MM.1S (cell line): ENCODE measurements around the gene AJM1.

Experiments
- DNase-seq: peaks from one replicate; pipeline ENCODE4 v3.0.0-alpha.2; 2015
- H2AFZ ChIP-seq: fragments of 300-600 bp; sonication (generic); 2 replicates; pipeline ENCODE4 v1.6.0; 2016; ENCODE audit warnings: antibody characterized with exemption, low read length
- H3F3A ChIP-seq: fragments of 300-600 bp; sonication (generic); 2 replicates; pipeline ENCODE4 v1.6.1; 2016; ENCODE audit warnings: mild to moderate bottlenecking, antibody characterized with exemption, low read length, moderate library complexity, mixed read lengths; ENCODE audit not compliant: insufficient read depth
- H3K27ac ChIP-seq: fragments of 300-600 bp; sonication (generic); 2 replicates; pipeline ENCODE4 v1.5.1; 2016; ENCODE audit warnings: mild to moderate bottlenecking, low read length
- H3K27me3 ChIP-seq: fragments of 300-600 bp; sonication (generic); replicated peaks from 2 replicates; pipeline ENCODE4 v1.6.0; 2016; ENCODE audit warnings: low read length; ENCODE audit not compliant: insufficient read depth
- H3K36me3 ChIP-seq: fragments of 300-600 bp; sonication (generic); replicated peaks from 2 replicates; pipeline ENCODE4 v1.6.1; 2016; ENCODE audit warnings: mild to moderate bottlenecking, low read length, mixed read lengths; ENCODE audit not compliant: insufficient read depth
- H3K4me1 ChIP-seq: fragments of 300-600 bp; sonication (generic); 2 replicates; pipeline ENCODE4 v1.6.1; 2016; ENCODE audit warnings: low read length, mixed read lengths
- H3K4me2 ChIP-seq: fragments of 300-600 bp; sonication (generic); 2 replicates; pipeline ENCODE4 v1.6.0; 2016; ENCODE audit warnings: low read depth, low read length
- H3K4me3 ChIP-seq: fragments of 300-600 bp; sonication (generic); 2 replicates; pipeline ENCODE4 v1.5.1; 2016; ENCODE audit warnings: low read length, mixed read lengths
- H3K79me2 ChIP-seq: fragments of 300-600 bp; sonication (generic); 2 replicates; pipeline ENCODE4 v1.6.1; 2016; ENCODE audit warnings: mixed run types, low read length, mixed read lengths
- H3K9ac ChIP-seq: fragments of 300-600 bp; sonication (generic); 2 replicates; pipeline ENCODE4 v1.6.1; 2016; ENCODE audit warnings: low read length, mixed read lengths
- H3K9me2 ChIP-seq: fragments of 300-600 bp; sonication (generic); replicated peaks from 2 replicates; pipeline ENCODE4 v1.6.1; 2016; ENCODE audit warnings: mild to moderate bottlenecking, low read length, mixed read lengths; ENCODE audit not compliant: insufficient read depth
- H3K9me3 ChIP-seq: fragments of 300-600 bp; sonication (generic); replicated peaks from 2 replicates; pipeline ENCODE4 v1.6.1; 2016; ENCODE audit warnings: mild to moderate bottlenecking, low read length, mixed read lengths; ENCODE audit not compliant: insufficient read depth
- H4K20me1 ChIP-seq: fragments of 300-600 bp; sonication (generic); 2 replicates; pipeline ENCODE4 v1.6.1; 2016; ENCODE audit warnings: mild to moderate bottlenecking, low read length, moderate library complexity, mixed read lengths; ENCODE audit not compliant: insufficient read depth
- EZH2 ChIP-seq: fragments of 300-600 bp; sonication (generic); optimal IDR thresholded peaks from 2 replicates; pipeline ENCODE3; 2017; ENCODE audit warnings: low read depth, mild to moderate bottlenecking, antibody characterized with exemption, low read length, mixed read lengths
- EZH2phosphoT487 ChIP-seq: fragments of 300-600 bp; sonication (generic); IDR thresholded peaks from 2 replicates; pipeline ENCODE4 v1.6.1; 2018; ENCODE audit warnings: antibody characterized with exemption, low read length
- TF ChIP-seq, protein P1 (sequence below): fragments of 300-600 bp; sonication (generic); IDR thresholded peaks from 2 replicates; pipeline ENCODE4 v1.5.1; 2016; ENCODE audit warnings: antibody characterized with exemption, low read length, mixed read lengths

Gene AJM1

DNA sequence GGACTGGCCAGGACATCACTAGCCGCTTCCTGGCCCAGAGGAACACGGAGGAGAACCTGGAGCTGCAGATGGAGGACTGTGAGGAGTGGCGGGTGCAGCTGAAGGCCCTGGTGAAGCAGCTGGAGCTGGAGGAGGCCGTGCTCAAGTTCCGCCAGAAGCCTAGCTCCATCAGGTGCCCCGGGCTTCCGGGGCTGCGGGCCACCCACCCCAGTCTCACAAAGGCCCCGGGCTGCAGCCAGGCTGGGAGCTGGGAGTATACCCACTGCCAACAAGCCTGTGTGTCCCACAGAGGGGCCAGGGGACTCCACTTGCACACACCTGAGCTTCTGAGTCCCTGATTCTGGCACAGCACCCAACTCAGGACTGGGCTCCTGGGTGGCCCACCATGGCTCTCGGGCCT is 36.2 kb upstream of the AJM1 start:
- no peak overlapping the region for H2AFZ ChIP-seq
- no peak overlapping the region for H3K4me3 ChIP-seq
- H3K79me2 ChIP-seq: peaks cover 43% of the 10 kb centered on the region
- H3K4me1 ChIP-seq: peaks cover 21% of the 10 kb centered on the region; the same call in 1 of the 2 replicates
- H3K36me3 ChIP-seq: no peaks in the 10 kb centered on the region
- peaks cover 8% of the 10 kb centered on the region; the same call in 1 of the 2 replicates for H3F3A ChIP-seq
- H3K27me3 ChIP-seq: no peaks in the 10 kb centered on the region
- no peaks in the 10 kb centered on the region for H3K9me2 ChIP-seq
- TF ChIP-seq, protein P1, sequence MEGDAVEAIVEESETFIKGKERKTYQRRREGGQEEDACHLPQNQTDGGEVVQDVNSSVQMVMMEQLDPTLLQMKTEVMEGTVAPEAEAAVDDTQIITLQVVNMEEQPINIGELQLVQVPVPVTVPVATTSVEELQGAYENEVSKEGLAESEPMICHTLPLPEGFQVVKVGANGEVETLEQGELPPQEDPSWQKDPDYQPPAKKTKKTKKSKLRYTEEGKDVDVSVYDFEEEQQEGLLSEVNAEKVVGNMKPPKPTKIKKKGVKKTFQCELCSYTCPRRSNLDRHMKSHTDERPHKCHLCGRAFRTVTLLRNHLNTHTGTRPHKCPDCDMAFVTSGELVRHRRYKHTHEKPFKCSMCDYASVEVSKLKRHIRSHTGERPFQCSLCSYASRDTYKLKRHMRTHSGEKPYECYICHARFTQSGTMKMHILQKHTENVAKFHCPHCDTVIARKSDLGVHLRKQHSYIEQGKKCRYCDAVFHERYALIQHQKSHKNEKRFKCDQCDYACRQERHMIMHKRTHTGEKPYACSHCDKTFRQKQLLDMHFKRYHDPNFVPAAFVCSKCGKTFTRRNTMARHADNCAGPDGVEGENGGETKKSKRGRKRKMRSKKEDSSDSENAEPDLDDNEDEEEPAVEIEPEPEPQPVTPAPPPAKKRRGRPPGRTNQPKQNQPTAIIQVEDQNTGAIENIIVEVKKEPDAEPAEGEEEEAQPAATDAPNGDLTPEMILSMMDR: no peak
- no peak for TF ChIP-seq EZH2phosphoT487
- TF ChIP-seq EZH2: no peak
- no peak overlapping the region for H3K27ac ChIP-seq
- no peak for DNase-seq
- H4K20me1 ChIP-seq: no peaks in the 10 kb centered on the region
- no peaks in the 10 kb centered on the region for H3K9me3 ChIP-seq
- H3K9ac ChIP-seq: no peak overlapping the region
- H3K4me2 ChIP-seq: no peak overlapping the region

DNA sequence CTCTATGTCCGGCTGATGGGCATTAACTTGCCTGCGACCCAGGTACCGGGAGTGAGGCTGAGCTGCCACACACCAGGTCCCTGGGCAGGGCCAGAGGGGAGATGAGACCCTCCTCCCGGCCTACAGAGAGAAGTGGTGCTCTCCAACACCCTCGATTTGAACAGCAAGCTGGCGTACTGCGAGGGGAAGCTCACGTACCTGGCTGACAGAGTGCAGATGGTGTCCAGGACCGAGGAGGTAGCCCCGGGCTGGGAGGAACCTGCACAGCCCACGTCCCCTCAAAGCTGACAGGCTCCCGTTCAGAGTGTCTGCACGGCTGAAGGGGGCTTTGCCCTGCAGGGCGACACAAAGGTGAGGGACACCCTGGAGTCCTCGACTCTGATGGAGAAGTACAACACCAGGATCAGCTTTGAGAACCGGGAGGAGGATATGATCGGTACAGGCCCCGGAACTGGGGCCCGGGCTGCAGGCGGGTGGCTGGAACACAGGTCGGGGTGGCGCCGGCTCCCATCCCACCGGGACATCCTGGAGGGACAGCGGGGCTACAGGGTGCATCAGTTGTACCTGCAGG is 35.6 kb upstream of the AJM1 start:
- H3K9me2 ChIP-seq: no peaks in the 10 kb centered on the region
- H3K27me3 ChIP-seq: no peaks in the 10 kb centered on the region
- peak overlapping the region; percentile 88 for H3K9ac ChIP-seq
- no peaks in the 10 kb centered on the region for H4K20me1 ChIP-seq
- peaks cover 21% of the 10 kb centered on the region; the same call in 1 of the 2 replicates for H3K4me1 ChIP-seq
- peaks cover 49% of the 10 kb centered on the region for H3K79me2 ChIP-seq
- no peaks in the 10 kb centered on the region for H3K9me3 ChIP-seq
- H3K36me3 ChIP-seq: no peaks in the 10 kb centered on the region
- peaks cover 3% of the 10 kb centered on the region; the same call in 1 of the 2 replicates for H3F3A ChIP-seq
- peak overlapping the region; percentile 88 for H3K4me3 ChIP-seq
- DNase-seq: no peak
- no peak for TF ChIP-seq EZH2
- TF ChIP-seq, protein P1: no peak
- no peak for TF ChIP-seq EZH2phosphoT487
- peak overlapping the region; percentile 95 for H3K4me2 ChIP-seq
- H2AFZ ChIP-seq: peak overlapping the region; percentile 92
- 0 out of 2 replicates have a peak overlapping the region, but pooled peaks have one; percentile 65 for H3K27ac ChIP-seq

DNA sequence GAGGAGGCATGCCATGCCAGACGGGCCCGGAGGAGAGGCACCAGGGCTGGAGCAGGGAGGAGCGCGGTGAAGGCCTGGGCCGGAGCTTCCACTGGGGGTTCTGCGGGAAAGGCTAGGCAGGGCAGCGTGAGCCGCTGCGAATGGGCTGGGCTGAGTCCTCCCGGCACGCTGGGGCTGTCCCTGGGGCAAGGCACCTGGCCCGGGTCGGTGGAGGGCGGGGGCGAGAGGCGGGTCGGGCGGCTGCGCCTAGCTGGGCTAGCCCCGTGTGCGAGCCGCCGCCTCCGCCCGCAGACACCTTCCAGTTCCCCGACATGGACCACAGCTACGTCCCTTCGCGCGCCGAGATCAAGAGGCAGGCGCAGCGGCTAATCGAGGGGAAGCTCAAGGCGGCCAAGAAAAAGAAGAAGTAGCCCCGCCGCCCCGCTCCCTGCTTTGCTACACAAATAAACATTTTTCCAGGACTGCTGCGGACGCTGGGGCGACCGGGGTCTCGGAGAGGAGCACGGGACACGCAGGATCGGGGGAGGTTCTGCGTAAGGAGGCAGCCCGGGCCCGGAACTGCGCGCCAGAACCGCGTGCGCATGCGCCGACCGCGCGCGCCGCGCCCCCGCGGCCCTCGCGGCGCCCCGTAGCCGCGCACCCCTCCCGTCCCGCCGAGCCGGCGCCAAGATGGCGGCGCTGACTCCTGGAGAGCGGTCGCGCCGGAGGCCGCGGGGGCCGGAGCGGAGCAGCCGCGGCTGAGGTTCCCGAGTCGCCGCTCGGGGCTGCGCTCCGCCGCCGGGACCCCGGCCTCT is 34.8 kb upstream of the AJM1 start, which contains the start of gene RABL6:
RABL6 (plus strand) TSS at position 668 of the 794 bp plus-strand sequence. CDS start 249 bp downstream, outside the sequence.
- peak within 1 kb of the TSS; percentile 92 for H2AFZ ChIP-seq
- H3K9me2 ChIP-seq: no peaks in the 10 kb centered on the region
- H3K27ac ChIP-seq: peak within 1 kb of the TSS; percentile 65; the same call in 1 of the 2 replicates
- peak; percentile 78 for DNase-seq
- no peaks in the 10 kb centered on the region for H3K36me3 ChIP-seq
- H3K4me3 ChIP-seq: peak within 1 kb of the TSS; percentile 90
- H4K20me1 ChIP-seq: no peaks in the 10 kb centered on the region
- TF ChIP-seq EZH2 (no peak), EZH2phosphoT487 (no peak)
- TF ChIP-seq, protein P1: no peak
- no peaks in the 10 kb centered on the region for H3K9me3 ChIP-seq
- H3K9ac ChIP-seq: peak within 1 kb of the TSS; percentile 88
- peaks cover 54% of the 10 kb centered on the region for H3K79me2 ChIP-seq
- H3K4me1 ChIP-seq: peaks cover 21% of the 10 kb centered on the region; the same call in 1 of the 2 replicates
- H3F3A ChIP-seq: peaks cover 3% of the 10 kb centered on the region; the same call in 1 of the 2 replicates
- H3K4me2 ChIP-seq: peak within 1 kb of the TSS; percentile 95
- H3K27me3 ChIP-seq: no peaks in the 10 kb centered on the region
